Mucosa of descending colon (tissue), 3 donors: ENCODE data around the gene CRIM1. TPM values are rescaled to one million over a fixed set of nuclear protein-coding genes. Genes with fewer than 3 reads are reported as not detected.
"Not testable (repeated sequence)": the region's sequence is repeated elsewhere in the genome, so short reads cannot be mapped to it uniquely, and the experiment has no call there.

Source experiments
- ATAC-seq: fragments of 200-7000 bp; cut with Tn5 transposase; one replicate; pipeline ENCODE4 v1.9.1; 2020; ENCODE audit warnings: mild to moderate bottlenecking, moderate library complexity
- DNase-seq, 3 donors: peaks; one replicate each; pipeline ENCODE4 v3.0.0-alpha.2; 2020
- H3K36me3 ChIP-seq: fragments of 200-600 bp; one replicate; pipeline ENCODE4 v1.8.0; 2021; ENCODE audit warnings: low read depth, mild to moderate bottlenecking
- H3K4me1 ChIP-seq: fragments of 200-600 bp; one replicate; pipeline ENCODE4 v1.8.0; 2021; ENCODE audit warnings: low read depth, mild to moderate bottlenecking
- H3K4me3 ChIP-seq: fragments of 200-600 bp; one replicate; pipeline ENCODE4 v1.8.0; 2021; ENCODE audit warnings: mild to moderate bottlenecking
- H3K9me3 ChIP-seq: fragments of 200-600 bp; one replicate; pipeline ENCODE4 v1.8.0; 2021; ENCODE audit warnings: mild to moderate bottlenecking
- intact Hi-C, 2 donors: fragments of 100-400 bp; cut with DNase I in 1 of 2; cut with micrococcal nuclease in 1 of 2; formaldehyde crosslinking; loops; one replicate each; pipeline versions ENCODE4 v1.11.0 to v1.11.1; 2022; cut with DNase I, micrococcal nuclease
- total RNA-seq, 3 donors: library from RNA; stranded (reverse); fragmentation: NEBNext Ultra II Directional in 2 of 3; extraction: Animal tissue kit (Norgen Biotek cat#: 25700) in 2 of 3; gene quantifications; one replicate each; pipeline versions ENCODE4 v1.2.1 to v1.2.4, GENCODE V29; 2021 to 2023
- TF ChIP-seq, protein P1 (sequence below): fragments of 200-600 bp; IDR thresholded peaks from one replicate; pipeline ENCODE4 v1.8.0; 2022; ENCODE audit warnings: antibody characterized with exemption, mild to moderate bottlenecking
- donor health status: DM: no; HTN: no; CAD: no; lungs with moderate emphysema.
- donor health status: DM: no; HTN: no; CAD: no.
- donor health status: DM: no; HTN: yes; CAD: no.

CRIM1 gene
- total RNA-seq, 3 donors from 2014 or later: 66.9 to 104 (median 85.8) TPM

GRCh38 chr2:36359067-36359466, 3.5 kb downstream of the CRIM1 start:
- no peaks in the 10 kb centered on the region for H3K9me3 ChIP-seq
- ATAC-seq (no peak), DNase-seq (no peak)
- peaks cover 27% of the 10 kb centered on the region for H3K4me1 ChIP-seq
- no peak overlapping the region for H3K4me3 ChIP-seq
- intact Hi-C loops: loop anchor here (10.0 kb wide), 2 partner anchors 146 to 306 kb away; no protein-coding TSS in a partner anchor
- H3K36me3 ChIP-seq: no peaks in the 10 kb centered on the region
- TF ChIP-seq, protein P1, sequence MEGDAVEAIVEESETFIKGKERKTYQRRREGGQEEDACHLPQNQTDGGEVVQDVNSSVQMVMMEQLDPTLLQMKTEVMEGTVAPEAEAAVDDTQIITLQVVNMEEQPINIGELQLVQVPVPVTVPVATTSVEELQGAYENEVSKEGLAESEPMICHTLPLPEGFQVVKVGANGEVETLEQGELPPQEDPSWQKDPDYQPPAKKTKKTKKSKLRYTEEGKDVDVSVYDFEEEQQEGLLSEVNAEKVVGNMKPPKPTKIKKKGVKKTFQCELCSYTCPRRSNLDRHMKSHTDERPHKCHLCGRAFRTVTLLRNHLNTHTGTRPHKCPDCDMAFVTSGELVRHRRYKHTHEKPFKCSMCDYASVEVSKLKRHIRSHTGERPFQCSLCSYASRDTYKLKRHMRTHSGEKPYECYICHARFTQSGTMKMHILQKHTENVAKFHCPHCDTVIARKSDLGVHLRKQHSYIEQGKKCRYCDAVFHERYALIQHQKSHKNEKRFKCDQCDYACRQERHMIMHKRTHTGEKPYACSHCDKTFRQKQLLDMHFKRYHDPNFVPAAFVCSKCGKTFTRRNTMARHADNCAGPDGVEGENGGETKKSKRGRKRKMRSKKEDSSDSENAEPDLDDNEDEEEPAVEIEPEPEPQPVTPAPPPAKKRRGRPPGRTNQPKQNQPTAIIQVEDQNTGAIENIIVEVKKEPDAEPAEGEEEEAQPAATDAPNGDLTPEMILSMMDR: no peak

DNA sequence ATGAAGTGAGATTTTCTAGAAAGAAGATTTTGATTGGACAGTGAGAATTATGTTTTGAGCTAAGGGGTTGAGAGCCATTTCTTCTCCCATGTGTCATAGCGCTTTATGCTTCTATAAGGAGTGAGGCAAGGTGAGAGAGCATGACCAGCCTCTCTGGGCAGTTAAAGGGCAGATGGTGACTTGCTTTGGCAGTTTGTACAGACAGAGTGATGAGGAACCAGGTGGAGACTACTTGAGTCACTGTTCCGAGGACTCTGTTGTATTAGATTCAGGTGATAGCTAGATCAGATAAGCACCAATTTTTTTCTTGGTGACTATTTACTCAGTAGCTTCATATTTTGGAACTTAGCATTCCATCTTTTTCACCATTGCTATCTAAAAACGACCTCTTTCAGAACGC, 4.5 kb downstream of the CRIM1 start:
- DNase-seq: no peak
- intact Hi-C loops: no loop called here
- no peaks in the 10 kb centered on the region for H3K36me3 ChIP-seq
- no peak overlapping the region for H3K4me3 ChIP-seq
- no peak for ATAC-seq
- peaks cover 27% of the 10 kb centered on the region for H3K4me1 ChIP-seq
- TF ChIP-seq, protein P1: no peak
- H3K9me3 ChIP-seq: no peaks in the 10 kb centered on the region

- Histone ChIP-seq H3K36me3 (no peaks in the 10 kb centered on the region), H3K4me1 (peaks cover 27% of the 10 kb centered on the region), H3K9me3 (no peaks in the 10 kb centered on the region), H3K4me3 (no peak overlapping the region)
- TF ChIP-seq, protein P1: no peak
- intact Hi-C loops: no loop called here
- ATAC-seq: no peak
- DNase-seq: no peak
Observed at GRCh38 chr2:36360834-36361233, 5.3 kb downstream of the CRIM1 start.

DNA sequence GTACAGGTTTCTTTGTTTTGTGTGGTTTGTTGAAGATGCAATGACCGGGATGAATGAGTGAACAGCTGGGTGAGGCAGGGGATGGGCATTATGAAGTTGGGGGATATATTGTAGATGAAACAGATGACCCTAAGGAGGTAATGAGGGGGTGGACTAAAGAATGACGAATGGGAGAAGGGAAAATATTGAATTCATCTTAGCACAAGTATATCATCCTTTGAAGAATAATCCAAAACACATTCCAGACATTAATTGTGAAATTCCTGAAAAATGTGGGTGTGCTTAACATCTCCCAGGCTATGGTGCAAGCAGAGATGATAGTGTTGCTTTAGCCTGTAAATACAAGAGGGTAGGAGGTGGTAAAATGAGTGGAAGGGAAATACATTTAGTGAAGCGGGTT, 5.8 kb downstream of the CRIM1 start:
- TF ChIP-seq, protein P1: no peak
- Histone ChIP-seq H3K9me3 (no peaks in the 10 kb centered on the region), H3K4me1 (peaks cover 27% of the 10 kb centered on the region), H3K4me3 (no peak overlapping the region), H3K36me3 (no peaks in the 10 kb centered on the region)
- ATAC-seq (no peak), DNase-seq (no peak)
- intact Hi-C loops: no loop called here

GRCh38 chr2:36362291-36362690, 6.7 kb downstream of the CRIM1 start:
- TF ChIP-seq, protein P1: no peak
- no peak for ATAC-seq
- Histone ChIP-seq H3K9me3 (no peaks in the 10 kb centered on the region), H3K4me1 (peaks cover 27% of the 10 kb centered on the region), H3K4me3 (no peak overlapping the region), H3K36me3 (no peaks in the 10 kb centered on the region)
- intact Hi-C loops: no loop called here
- DNase-seq: no peak

GRCh38 chr2:36363085-36363484, 7.5 kb downstream of the CRIM1 start:
- peaks cover 30% of the 10 kb centered on the region for H3K4me1 ChIP-seq
- H3K9me3 ChIP-seq, ATAC-seq, DNase-seq, H3K36me3 ChIP-seq, intact Hi-C loops, H3K4me3 ChIP-seq: not testable (repeated sequence)
